GM19438 (cell line): Measurements from ENCODE around the gene SPTB.

Experiments used
- ATAC-seq: cut with Tn5 transposase; IDR thresholded peaks from one replicate; pipeline ENCODE4 v1.9.1; 2021; ENCODE audit warnings: low read depth; ENCODE audit not compliant: unreplicated experiment

The SPTB gene

GRCh38 chr14:64889352-64889751 is 9.6 kb upstream of the SPTB start:
- no peak for ATAC-seq

GRCh38 chr14:64885559-64885958 is 5.9 kb upstream of the SPTB start:
- ATAC-seq = no peak

- ATAC-seq = peak; percentile 63
These were observed 764 bp upstream of the SPTB start for GRCh38 chr14:64880221-64881121.

- ATAC-seq = no peak
These were observed 671 bp downstream of the SPTB start for GRCh38 chr14:64878837-64879634.

- ATAC-seq = no peak
These were observed 1.9 kb downstream of the SPTB start for GRCh38 chr14:64877846-64878245.

- ATAC-seq = no peak
These were observed 4.4 kb downstream of the SPTB start for GRCh38 chr14:64875350-64875749.

GRCh38 chr14:64873506-64874219 is 6.0 kb downstream of the SPTB start:
- no peak for ATAC-seq

GRCh38 chr14:64871344-64871743 is 8.4 kb downstream of the SPTB start:
- no peak for ATAC-seq

- ATAC-seq = no peak
These were observed 9.5 kb downstream of the SPTB start for GRCh38 chr14:64870160-64870559.

GRCh38 chr14:64868841-64869240 is 10.9 kb downstream of the SPTB start:
- ATAC-seq = no peak

GRCh38 chr14:64868379-64868778 is 11.3 kb downstream of the SPTB start:
- no peak for ATAC-seq

GRCh38 chr14:64867182-64867581 is 12.5 kb downstream of the SPTB start:
- ATAC-seq = no peak

- no peak for ATAC-seq
These were observed 13.7 kb downstream of the SPTB start for GRCh38 chr14:64865992-64866391.

- no peak for ATAC-seq
These were observed 14.6 kb downstream of the SPTB start for GRCh38 chr14:64865109-64865508.

GRCh38 chr14:64864258-64864657 is 15.4 kb downstream of the SPTB start:
- no peak for ATAC-seq

- ATAC-seq = no peak
These were observed 17.8 kb downstream of the SPTB start for GRCh38 chr14:64861916-64862315.

GRCh38 chr14:64860039-64860438 is 19.7 kb downstream of the SPTB start:
- no peak for ATAC-seq

GRCh38 chr14:64857979-64858744 is 21.5 kb downstream of the SPTB start:
- ATAC-seq = no peak

GRCh38 chr14:64856529-64857445 is 22.9 kb downstream of the SPTB start:
- no peak for ATAC-seq
